ENCODE results near the gene DPF1. TPM values are rescaled to one million over a fixed set of nuclear protein-coding genes. Genes with fewer than 3 reads are reported as not detected.

The DPF1 gene
- total and polyA plus RNA-seq, 2 donors (not counting 1 experiment from before 2014, with no cell fraction given): not detected

DNA sequence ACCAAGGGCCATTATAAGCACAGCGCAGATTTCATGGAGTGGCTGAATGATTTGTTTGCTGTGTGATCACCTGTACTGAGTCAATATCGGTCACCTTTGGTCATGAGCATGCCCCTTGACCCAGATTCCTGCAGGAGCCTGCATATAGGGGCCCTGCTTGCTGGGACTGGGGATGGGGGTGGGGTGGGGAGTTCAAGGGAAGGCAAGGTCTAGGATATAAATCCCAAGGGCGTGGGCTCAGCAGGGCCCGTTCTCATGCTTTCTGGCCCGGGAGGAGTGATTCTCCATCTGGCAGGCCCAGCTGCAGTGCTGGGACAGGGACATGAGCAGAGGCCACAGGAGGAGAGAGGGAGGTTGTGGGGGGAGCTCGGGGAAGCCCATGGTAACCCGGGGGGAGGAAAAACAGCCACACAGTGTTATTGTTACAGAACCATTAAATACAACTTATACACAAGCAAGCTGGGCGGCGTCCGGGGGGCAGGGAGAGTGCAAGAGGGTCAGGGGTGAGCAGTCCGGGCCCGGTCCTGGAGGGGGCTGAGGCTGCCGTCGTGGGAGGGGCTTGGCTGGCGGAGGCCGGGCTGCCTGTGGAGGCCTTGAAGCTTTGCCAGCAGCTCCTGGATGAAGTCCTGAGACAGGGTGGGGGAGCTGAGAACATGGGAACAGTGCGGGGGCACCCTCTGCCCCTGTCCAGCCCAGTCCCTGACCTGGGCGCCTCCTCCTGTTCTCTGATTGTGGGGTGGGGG, 27.0 kb upstream of the DPF1 start:
- Histone ChIP-seq H4K20me1 (ENCODE audit: control insufficient read depth, insufficient read depth, low read length, poor library complexity, severe bottlenecking) (no peaks in the 10 kb centered on the region), H3K9ac (ENCODE audit: low read length) (no peak overlapping the region), H3K79me2 (ENCODE audit: control insufficient read depth, insufficient read depth, low read length) (peaks cover 5% of the 10 kb centered on the region), H2AFZ (ENCODE audit: insufficient read depth, low read depth, low read length, poor library complexity, severe bottlenecking) (peak overlapping the region; percentile 56), H3K27ac (ENCODE audit: low read length in 2 of 2) (no peak overlapping the region), H3K4me3 (ENCODE audit: control extremely low read depth in 1 of 5, extremely low read depth in 1 of 5, insufficient read depth in 1 of 5, low read depth in 2 of 5, low read length in 4 of 5) (no peak overlapping the region), H3K27me3 (replicated peaks in 1 of 4; ENCODE audit: control extremely low read depth in 1 of 4, control insufficient read depth in 3 of 4, insufficient read depth in 4 of 4, low read length in 3 of 4) (no peaks in the 10 kb centered on the region), H3K4me2 (replicated peaks; ENCODE audit: low read depth, low read length, poor library complexity, severe bottlenecking) (peak overlapping the region; percentile 89), H3K9me3 (ENCODE audit: control extremely low read depth in 1 of 3, control insufficient read depth in 2 of 3, insufficient read depth in 1 of 3, low read length in 2 of 3) (no peaks in the 10 kb centered on the region), H3K36me3 (replicated peaks in 1 of 2; ENCODE audit: control extremely low read depth in 1 of 2, control insufficient read depth in 1 of 2, extremely low read depth in 1 of 2, insufficient read depth in 2 of 2, low read length in 1 of 2) (peaks cover 0 to 3% of the 10 kb centered on the region in 2 experiments), H3K4me1 (ENCODE audit: control insufficient read depth in 2 of 2, insufficient read depth in 2 of 2, low read length in 2 of 2) (peaks cover 48 to 51% of the 10 kb centered on the region in 2 donors)
- 90% methylated on average over 14 of the region's 18 CpGs for WGBS (ENCODE audit: insufficient coverage)
- Mint-ChIP-seq H3K4me3 (peak overlapping the region; percentile 69), H3K27ac (peak overlapping the region; percentile 91), H3K27me3 (no peaks in the 10 kb centered on the region), H3K9me3 (ENCODE audit: insufficient read depth) (no peaks in the 10 kb centered on the region), H3K4me1 (peaks cover 53% of the 10 kb centered on the region)
- ChIA-PET POLR2A (no interaction called here), CTCF (interaction anchor here (1.4 to 2.8 kb wide), 3 partner anchors 7 to 352 kb away, joined by 3 to 16 read pairs (median 15); partner anchors contain the start of gene SPINT2)
- TF ChIP-seq, protein P1, sequence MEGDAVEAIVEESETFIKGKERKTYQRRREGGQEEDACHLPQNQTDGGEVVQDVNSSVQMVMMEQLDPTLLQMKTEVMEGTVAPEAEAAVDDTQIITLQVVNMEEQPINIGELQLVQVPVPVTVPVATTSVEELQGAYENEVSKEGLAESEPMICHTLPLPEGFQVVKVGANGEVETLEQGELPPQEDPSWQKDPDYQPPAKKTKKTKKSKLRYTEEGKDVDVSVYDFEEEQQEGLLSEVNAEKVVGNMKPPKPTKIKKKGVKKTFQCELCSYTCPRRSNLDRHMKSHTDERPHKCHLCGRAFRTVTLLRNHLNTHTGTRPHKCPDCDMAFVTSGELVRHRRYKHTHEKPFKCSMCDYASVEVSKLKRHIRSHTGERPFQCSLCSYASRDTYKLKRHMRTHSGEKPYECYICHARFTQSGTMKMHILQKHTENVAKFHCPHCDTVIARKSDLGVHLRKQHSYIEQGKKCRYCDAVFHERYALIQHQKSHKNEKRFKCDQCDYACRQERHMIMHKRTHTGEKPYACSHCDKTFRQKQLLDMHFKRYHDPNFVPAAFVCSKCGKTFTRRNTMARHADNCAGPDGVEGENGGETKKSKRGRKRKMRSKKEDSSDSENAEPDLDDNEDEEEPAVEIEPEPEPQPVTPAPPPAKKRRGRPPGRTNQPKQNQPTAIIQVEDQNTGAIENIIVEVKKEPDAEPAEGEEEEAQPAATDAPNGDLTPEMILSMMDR (IDR thresholded peaks at IDR 0.05): no peak
- ATAC-seq (ENCODE audit: low read depth) (no peak), DNase-seq (no peak)
- intact Hi-C loops (cut with micrococcal nuclease): no loop called here

DNA sequence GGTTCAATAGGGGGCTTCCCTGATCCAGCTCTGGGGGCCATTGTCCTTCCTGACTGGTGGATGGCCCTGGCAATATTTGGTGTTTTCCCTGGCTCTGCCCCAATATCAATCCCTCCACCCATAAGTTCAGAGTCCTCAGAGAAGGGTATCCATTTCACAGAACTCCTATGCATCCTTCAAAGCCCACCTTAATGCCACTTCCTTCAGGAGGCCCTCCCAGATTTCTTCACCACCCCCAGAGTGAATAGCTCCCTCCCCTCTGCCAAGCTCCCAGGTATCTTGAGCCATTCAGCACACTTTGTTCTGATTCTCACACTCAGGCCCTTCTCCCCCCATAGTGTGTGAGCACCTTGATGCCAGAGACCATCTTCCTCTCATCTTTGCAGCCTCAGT, 26.4 kb upstream of the DPF1 start:
- H3K9me3 ChIP-seq (ENCODE audit: control extremely low read depth in 1 of 3, control insufficient read depth in 2 of 3, insufficient read depth in 1 of 3, low read length in 2 of 3): no peaks in the 10 kb centered on the region
- Mint-ChIP-seq H3K27ac (peak overlapping the region; percentile 57), H3K9me3 (ENCODE audit: insufficient read depth) (no peaks in the 10 kb centered on the region), H3K4me3 (peak overlapping the region; percentile 13), H3K4me1 (peaks cover 50% of the 10 kb centered on the region), H3K27me3 (no peaks in the 10 kb centered on the region)
- no peak overlapping the region for H2AFZ ChIP-seq (ENCODE audit: insufficient read depth, low read depth, low read length, poor library complexity, severe bottlenecking)
- CTCF ChIA-PET: no interaction called here
- no peaks in the 10 kb centered on the region for H3K27me3 ChIP-seq (replicated peaks in 1 of 4; ENCODE audit: control extremely low read depth in 1 of 4, control insufficient read depth in 3 of 4, insufficient read depth in 4 of 4, low read length in 3 of 4)
- H3K27ac ChIP-seq (ENCODE audit: low read length in 2 of 2): no peak overlapping the region
- peaks cover 0 to 3% of the 10 kb centered on the region in 2 experiments for H3K36me3 ChIP-seq (replicated peaks in 1 of 2; ENCODE audit: control extremely low read depth in 1 of 2, control insufficient read depth in 1 of 2, extremely low read depth in 1 of 2, insufficient read depth in 2 of 2, low read length in 1 of 2)
- no peak overlapping the region for H3K4me2 ChIP-seq (replicated peaks; ENCODE audit: low read depth, low read length, poor library complexity, severe bottlenecking)
- no peak overlapping the region for H3K9ac ChIP-seq (ENCODE audit: low read length)
- POLR2A ChIA-PET: interaction anchor here (0.6 kb wide), 1 partner anchor 318 kb away, joined by 10 read pairs; no protein-coding TSS in a partner anchor
- ATAC-seq (ENCODE audit: low read depth) (no peak), DNase-seq (no peak)
- H3K4me3 ChIP-seq (ENCODE audit: control extremely low read depth in 1 of 5, extremely low read depth in 1 of 5, insufficient read depth in 1 of 5, low read depth in 2 of 5, low read length in 4 of 5): no peak overlapping the region
- H4K20me1 ChIP-seq (ENCODE audit: control insufficient read depth, insufficient read depth, low read length, poor library complexity, severe bottlenecking): no peaks in the 10 kb centered on the region
- H3K79me2 ChIP-seq (ENCODE audit: control insufficient read depth, insufficient read depth, low read length): peaks cover 5% of the 10 kb centered on the region
- intact Hi-C loops (cut with micrococcal nuclease): no loop called here
- H3K4me1 ChIP-seq (ENCODE audit: control insufficient read depth in 2 of 2, insufficient read depth in 2 of 2, low read length in 2 of 2): peaks cover 42 to 46% of the 10 kb centered on the region in 2 donors
- TF ChIP-seq, protein P1 (IDR thresholded peaks at IDR 0.05): no peak
- no peak for TF ChIP-seq EZH2 (IDR thresholded peaks at IDR 0.05; ENCODE audit: borderline replicate concordance, insufficient read depth, low read depth, low read length, poor library complexity, severe bottlenecking)
